RWPE2 (cell line): ENCODE results near the gene ATP10A.

Experiments used
- ATAC-seq: fragments of 200-7000 bp; cut with Tn5 transposase; 3 replicates; pipeline ENCODE4 v1.9.1; 2021; ENCODE audit warnings: low read depth
- DNase-seq: peaks from one replicate; pipeline ENCODE4 v3.0.0-alpha.2; 2020; ENCODE audit warnings: low spot score
- H3K27ac ChIP-seq: fragments of 450-650 bp; 2 replicates; pipeline ENCODE4 v1.5.1; 2017; ENCODE audit warnings: mild to moderate bottlenecking; ENCODE audit not compliant: poor library complexity, severe bottlenecking
- H3K27me3 ChIP-seq: fragments of 250-450 bp; sonication (Bioruptor Pico); 2 replicates; pipeline ENCODE4 v1.5.1; 2021; ENCODE audit warnings: mild to moderate bottlenecking, moderate library complexity; ENCODE audit not compliant: insufficient read depth, poor library complexity, severe bottlenecking
- H3K36me3 ChIP-seq: fragments of 250-450 bp; sonication (Bioruptor Pico); 2 replicates; pipeline ENCODE4 v1.5.1; 2020; ENCODE audit warnings: low read depth, mild to moderate bottlenecking, moderate library complexity
- H3K4me1 ChIP-seq: fragments of 250-450 bp; sonication (Bioruptor Pico); 2 replicates; pipeline ENCODE4 v1.5.1; 2021; ENCODE audit warnings: mild to moderate bottlenecking, moderate library complexity; ENCODE audit not compliant: insufficient read depth, poor library complexity, severe bottlenecking
- H3K4me3 ChIP-seq: fragments of 250-450 bp; sonication (Bioruptor Pico); 2 replicates; pipeline ENCODE4 v1.5.1; 2021; ENCODE audit warnings: mild to moderate bottlenecking, moderate library complexity; ENCODE audit not compliant: severe bottlenecking
- H3K9me3 ChIP-seq: fragments of 250-450 bp; sonication (Bioruptor Pico); 2 replicates; pipeline ENCODE4 v1.5.1; 2021; ENCODE audit warnings: mild to moderate bottlenecking, moderate library complexity; ENCODE audit not compliant: severe bottlenecking
- TF ChIP-seq, protein P1 (sequence below): fragments of 450-650 bp; IDR thresholded peaks from one replicate; pipeline ENCODE4 v1.5.1; 2017; ENCODE audit warnings: mild to moderate bottlenecking, moderate library complexity; ENCODE audit not compliant: poor library complexity, severe bottlenecking

ATP10A gene

DNA sequence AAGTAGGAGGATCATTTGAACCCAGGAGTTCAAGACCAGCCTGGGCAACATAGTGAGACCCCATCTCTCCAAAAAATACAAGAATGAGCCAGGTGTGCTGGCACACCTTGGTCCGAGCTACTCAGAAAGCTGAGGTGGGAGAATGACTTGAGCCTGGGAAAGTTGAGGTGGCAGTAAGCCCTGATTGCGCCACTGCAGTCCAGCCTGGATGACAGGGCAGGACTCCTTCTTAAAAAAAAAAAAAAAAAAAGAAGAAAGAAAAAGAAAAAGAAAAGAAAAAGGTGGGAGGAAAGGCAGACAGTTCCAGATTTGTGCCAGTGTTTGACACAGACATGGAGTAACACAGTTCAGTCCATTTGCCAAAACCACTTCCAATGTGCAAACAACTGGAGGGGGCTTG lies 75.7 kb downstream of the ATP10A start:
- TF ChIP-seq, protein P1, sequence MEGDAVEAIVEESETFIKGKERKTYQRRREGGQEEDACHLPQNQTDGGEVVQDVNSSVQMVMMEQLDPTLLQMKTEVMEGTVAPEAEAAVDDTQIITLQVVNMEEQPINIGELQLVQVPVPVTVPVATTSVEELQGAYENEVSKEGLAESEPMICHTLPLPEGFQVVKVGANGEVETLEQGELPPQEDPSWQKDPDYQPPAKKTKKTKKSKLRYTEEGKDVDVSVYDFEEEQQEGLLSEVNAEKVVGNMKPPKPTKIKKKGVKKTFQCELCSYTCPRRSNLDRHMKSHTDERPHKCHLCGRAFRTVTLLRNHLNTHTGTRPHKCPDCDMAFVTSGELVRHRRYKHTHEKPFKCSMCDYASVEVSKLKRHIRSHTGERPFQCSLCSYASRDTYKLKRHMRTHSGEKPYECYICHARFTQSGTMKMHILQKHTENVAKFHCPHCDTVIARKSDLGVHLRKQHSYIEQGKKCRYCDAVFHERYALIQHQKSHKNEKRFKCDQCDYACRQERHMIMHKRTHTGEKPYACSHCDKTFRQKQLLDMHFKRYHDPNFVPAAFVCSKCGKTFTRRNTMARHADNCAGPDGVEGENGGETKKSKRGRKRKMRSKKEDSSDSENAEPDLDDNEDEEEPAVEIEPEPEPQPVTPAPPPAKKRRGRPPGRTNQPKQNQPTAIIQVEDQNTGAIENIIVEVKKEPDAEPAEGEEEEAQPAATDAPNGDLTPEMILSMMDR: no peak
- Histone ChIP-seq H3K36me3 (no peaks in the 10 kb centered on the region), H3K4me3 (no peak overlapping the region), H3K27ac (no peak overlapping the region), H3K4me1 (no peaks in the 10 kb centered on the region), H3K9me3 (no peaks in the 10 kb centered on the region), H3K27me3 (no peaks in the 10 kb centered on the region)
- ATAC-seq: no peak
- DNase-seq: peak; percentile 15

DNA sequence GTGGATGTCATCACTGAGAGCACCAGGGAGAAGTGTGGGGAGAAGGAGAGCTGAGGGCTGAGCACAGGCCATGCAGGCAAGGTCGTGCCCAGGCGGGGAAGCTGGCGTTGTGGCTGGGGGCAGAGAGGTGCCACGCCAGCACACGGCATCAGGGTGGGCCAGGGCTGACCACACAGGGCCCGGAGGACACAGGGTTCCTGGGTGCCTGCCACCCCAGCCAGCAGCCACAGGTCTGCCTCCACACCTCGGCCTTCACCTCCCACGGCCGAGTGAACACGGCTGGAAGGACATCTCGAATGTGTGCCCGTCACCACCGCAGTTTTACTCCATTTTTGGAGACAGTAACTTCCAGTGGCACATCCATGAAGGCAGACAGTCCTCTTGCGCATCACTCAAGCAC lies 77.1 kb downstream of the ATP10A start:
- ATAC-seq (no peak), DNase-seq (no peak)
- H3K27me3 ChIP-seq: no peaks in the 10 kb centered on the region
- H3K4me3 ChIP-seq: no peak overlapping the region
- H3K4me1 ChIP-seq: no peaks in the 10 kb centered on the region
- H3K27ac ChIP-seq: no peak overlapping the region
- TF ChIP-seq, protein P1: no peak
- H3K36me3 ChIP-seq: no peaks in the 10 kb centered on the region
- H3K9me3 ChIP-seq: no peaks in the 10 kb centered on the region

DNA sequence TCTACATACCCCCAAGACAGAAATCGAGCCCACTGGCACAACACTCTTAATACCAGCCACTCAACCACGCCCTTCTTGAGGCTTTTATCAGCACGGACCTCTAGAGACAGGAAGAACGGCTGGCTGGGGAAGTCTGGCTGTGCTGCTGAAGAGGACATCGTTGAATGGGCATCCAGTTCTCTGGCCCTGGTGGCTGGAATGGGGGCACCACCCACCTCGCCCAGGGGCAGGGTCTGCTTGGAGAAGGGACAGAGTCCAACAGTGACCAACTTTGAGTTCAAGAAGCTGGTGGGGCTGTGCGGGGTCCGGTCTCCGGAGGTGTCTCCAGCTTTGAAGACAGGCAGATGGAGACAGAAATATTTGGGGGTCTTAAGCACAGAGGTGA lies 77.5 kb downstream of the ATP10A start:
- Histone ChIP-seq H3K4me3 (no peak overlapping the region), H3K4me1 (no peaks in the 10 kb centered on the region), H3K36me3 (no peaks in the 10 kb centered on the region), H3K27me3 (no peaks in the 10 kb centered on the region), H3K27ac (no peak overlapping the region), H3K9me3 (no peaks in the 10 kb centered on the region)
- DNase-seq: no peak
- no peak for ATAC-seq
- TF ChIP-seq, protein P1: no peak

DNA sequence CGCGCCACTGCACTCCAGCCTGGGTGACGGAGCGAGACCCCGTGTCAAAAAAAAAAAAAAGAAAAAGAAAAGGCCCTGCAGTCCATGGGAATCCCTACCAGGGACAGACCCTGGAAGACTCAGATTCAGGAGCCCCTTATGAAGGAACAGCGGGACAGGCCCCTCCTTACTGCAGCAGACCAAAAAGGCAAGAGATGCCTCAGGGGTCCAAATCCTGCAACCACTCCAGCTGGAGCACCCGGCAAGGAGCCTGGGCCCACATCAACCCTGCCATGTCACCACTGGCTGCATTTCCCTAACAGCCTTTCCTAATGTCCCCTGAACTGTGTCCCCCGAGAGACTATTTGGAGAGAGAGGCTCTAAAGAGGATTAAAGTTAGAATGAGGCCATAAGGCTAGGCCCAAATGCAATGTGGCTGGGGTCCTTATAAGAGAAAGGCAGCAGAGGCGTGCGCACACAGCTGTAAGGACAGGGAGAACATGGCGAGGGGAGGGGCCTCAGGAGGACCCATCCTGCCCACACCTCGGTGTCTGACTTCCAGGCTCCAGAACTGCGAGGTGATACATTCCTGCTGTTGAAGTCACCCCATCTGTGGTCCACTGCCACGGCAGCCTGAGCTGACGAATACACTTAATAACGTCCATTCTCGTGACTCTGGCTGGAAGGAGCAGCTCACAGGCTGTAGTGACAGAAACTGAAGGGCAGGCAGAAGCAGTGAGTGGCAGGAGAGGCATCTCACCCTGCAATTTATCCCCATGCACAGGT lies 78.1 kb downstream of the ATP10A start:
- ATAC-seq (no peak), DNase-seq (no peak)
- Histone ChIP-seq H3K9me3 (no peaks in the 10 kb centered on the region), H3K4me3 (no peak overlapping the region), H3K36me3 (no peaks in the 10 kb centered on the region), H3K27ac (no peak overlapping the region), H3K27me3 (no peaks in the 10 kb centered on the region), H3K4me1 (no peaks in the 10 kb centered on the region)
- TF ChIP-seq, protein P1: no peak
